AG04450 (cell line): ENCODE results near the gene CHRNG. TPM values are rescaled to one million over a fixed set of nuclear protein-coding genes. Genes with fewer than 3 reads are reported as not detected.

Experiments used
- CTCF ChIA-PET: fragments of 300-600, 350-600 bp; formaldehyde crosslinking; extraction: SDS; loops from one replicate; lab custom pipeline; 2022; ENCODE audit warnings: antibody characterized with exemption, inconsistent platforms; lab: Charles Lee
- POLR2A ChIA-PET: fragments of 350-600 bp; formaldehyde crosslinking; extraction: SDS; loops from one replicate; lab custom pipeline; 2021; ENCODE audit warnings: antibody characterized with exemption, inconsistent platforms; lab: Yijun Ruan, JAX
- DNase-seq: peaks from one replicate; pipeline ENCODE4 v3.0.0-alpha.2; 2011; ENCODE audit warnings: low read depth, low spot score
- H3K27ac ChIP-seq: one replicate; pipeline ENCODE4 v1.5.1; 2012; ENCODE audit warnings: low read depth, low read length, control low read depth
- H3K27me3 ChIP-seq: one replicate; pipeline ENCODE4 v1.6.0; 2012; ENCODE audit warnings: low read length; ENCODE audit not compliant: control insufficient read depth, insufficient read depth
- H3K4me3 ChIP-seq: 2 replicates; pipeline ENCODE4 v1.5.1; 2011; ENCODE audit warnings: mild to moderate bottlenecking, low read depth, low read length, control low read depth
- H3K9me3 ChIP-seq: 2 replicates; pipeline ENCODE4 v1.5.1; 2012; ENCODE audit warnings: low read length; ENCODE audit not compliant: control insufficient read depth, insufficient read depth
- polyA plus RNA-seq: library from polyadenylated mRNA; depleted of rRNA; stranded (reverse); fragments of >200 nt; gene quantifications from 2 replicates; pipeline ENCODE4 v1.2.3, GENCODE V29; 2011
- TF ChIP-seq, protein P1 (sequence below): IDR thresholded peaks from 2 replicates; pipeline ENCODE4 v1.5.1; 2011; ENCODE audit warnings: low read depth, low read length, control low read depth, inconsistent platforms

CHRNG gene
- polyA plus RNA-seq, 1 experiment, result not detected

DNA sequence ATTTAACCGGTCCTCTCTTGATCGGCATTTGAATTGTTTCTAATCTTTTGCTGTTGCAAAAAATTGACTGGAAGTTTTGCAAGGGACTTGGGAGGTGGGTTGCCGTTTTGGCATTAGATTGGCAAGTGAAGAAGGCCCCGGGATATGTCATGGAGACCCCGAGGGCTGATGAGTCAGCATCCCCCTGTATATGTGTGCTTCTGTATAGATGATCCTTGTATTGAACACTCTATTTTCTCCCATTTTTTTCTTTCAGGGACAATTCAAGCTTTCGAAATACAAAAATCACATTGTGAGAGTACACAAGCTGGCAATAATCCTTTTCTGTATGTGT is 41.1 kb downstream of the CHRNG start:
- DNase-seq, result no peak
- no peaks in the 10 kb centered on the region for H3K27me3 ChIP-seq
- TF ChIP-seq, protein P1, sequence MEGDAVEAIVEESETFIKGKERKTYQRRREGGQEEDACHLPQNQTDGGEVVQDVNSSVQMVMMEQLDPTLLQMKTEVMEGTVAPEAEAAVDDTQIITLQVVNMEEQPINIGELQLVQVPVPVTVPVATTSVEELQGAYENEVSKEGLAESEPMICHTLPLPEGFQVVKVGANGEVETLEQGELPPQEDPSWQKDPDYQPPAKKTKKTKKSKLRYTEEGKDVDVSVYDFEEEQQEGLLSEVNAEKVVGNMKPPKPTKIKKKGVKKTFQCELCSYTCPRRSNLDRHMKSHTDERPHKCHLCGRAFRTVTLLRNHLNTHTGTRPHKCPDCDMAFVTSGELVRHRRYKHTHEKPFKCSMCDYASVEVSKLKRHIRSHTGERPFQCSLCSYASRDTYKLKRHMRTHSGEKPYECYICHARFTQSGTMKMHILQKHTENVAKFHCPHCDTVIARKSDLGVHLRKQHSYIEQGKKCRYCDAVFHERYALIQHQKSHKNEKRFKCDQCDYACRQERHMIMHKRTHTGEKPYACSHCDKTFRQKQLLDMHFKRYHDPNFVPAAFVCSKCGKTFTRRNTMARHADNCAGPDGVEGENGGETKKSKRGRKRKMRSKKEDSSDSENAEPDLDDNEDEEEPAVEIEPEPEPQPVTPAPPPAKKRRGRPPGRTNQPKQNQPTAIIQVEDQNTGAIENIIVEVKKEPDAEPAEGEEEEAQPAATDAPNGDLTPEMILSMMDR, result no peak
- H3K4me3 ChIP-seq, result no peak overlapping the region
- H3K27ac ChIP-seq, result no peak overlapping the region
- CTCF ChIA-PET, result no interaction called here
- H3K9me3 ChIP-seq, result no peaks in the 10 kb centered on the region
- POLR2A ChIA-PET, result no interaction called here

DNA sequence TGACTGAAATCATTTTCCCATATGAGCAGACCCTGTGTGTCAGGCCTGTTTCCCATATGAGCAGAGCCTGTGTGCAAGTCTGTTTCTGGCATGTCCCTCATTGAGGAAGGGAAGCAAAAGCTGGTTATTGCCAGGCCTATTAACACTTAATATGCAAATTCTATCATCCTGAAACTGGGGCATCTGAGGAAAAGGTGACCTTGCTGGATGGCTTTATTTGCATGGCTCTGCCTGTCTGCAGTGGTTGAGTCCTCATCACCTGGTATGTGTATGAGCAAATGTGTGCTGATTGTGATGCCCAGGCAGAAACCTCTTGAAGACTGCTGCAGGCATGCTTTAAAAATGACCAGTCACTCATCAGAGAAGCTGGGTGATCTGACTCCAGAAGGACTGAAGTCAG is 42.2 kb downstream of the CHRNG start:
- TF ChIP-seq, protein P1, result no peak
- H3K4me3 ChIP-seq, result no peak overlapping the region
- DNase-seq, result no peak
- CTCF ChIA-PET, result no interaction called here
- H3K9me3 ChIP-seq, result no peaks in the 10 kb centered on the region
- H3K27me3 ChIP-seq, result no peaks in the 10 kb centered on the region
- POLR2A ChIA-PET, result no interaction called here
- H3K27ac ChIP-seq, result no peak overlapping the region

DNA sequence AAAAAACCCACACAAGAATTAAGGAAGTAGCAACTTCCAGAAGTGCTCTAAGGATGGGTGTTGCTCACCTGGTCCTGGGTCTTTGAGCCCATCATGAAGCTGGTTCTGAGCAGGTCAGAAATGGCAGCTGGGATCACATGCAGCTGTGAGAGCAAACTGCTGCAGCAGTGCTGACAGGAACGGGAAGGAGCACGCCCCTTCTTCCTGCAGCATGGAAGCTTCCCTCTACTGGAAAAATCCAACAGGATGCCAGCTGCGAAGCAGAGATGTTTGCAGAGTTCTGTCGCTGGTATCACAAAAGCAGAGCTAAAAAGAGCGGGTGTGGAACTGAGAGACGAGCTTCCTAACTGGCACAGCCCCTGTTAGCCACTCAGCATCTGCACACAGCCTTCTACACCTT is 44.7 kb downstream of the CHRNG start:
- Histone ChIP-seq H3K9me3 (no peaks in the 10 kb centered on the region), H3K27ac (no peak overlapping the region), H3K27me3 (no peaks in the 10 kb centered on the region), H3K4me3 (no peak overlapping the region)
- TF ChIP-seq, protein P1, result no peak
- CTCF ChIA-PET, result interaction anchor here (0.5 kb wide), 1 partner anchor 38 kb away, joined by 4 read pairs; no protein-coding TSS in a partner anchor
- POLR2A ChIA-PET, result interaction anchor here (0.7 kb wide), 1 partner anchor 16 kb away, joined by 3 read pairs; no protein-coding TSS in a partner anchor
- DNase-seq, result no peak

- Histone ChIP-seq H3K9me3 (no peaks in the 10 kb centered on the region), H3K27ac (no peak overlapping the region), H3K27me3 (no peaks in the 10 kb centered on the region), H3K4me3 (no peak overlapping the region)
- ChIA-PET CTCF (no interaction called here), POLR2A (no interaction called here)
- TF ChIP-seq, protein P1, result no peak
- DNase-seq, result no peak
These were observed 47.5 kb downstream of the CHRNG start for GRCh38 chr2:232586943-232587505.

GRCh38 chr2:232587512-232587911 is 48.0 kb downstream of the CHRNG start:
- no peak for DNase-seq
- H3K27ac ChIP-seq, result no peak overlapping the region
- no peaks in the 10 kb centered on the region for H3K27me3 ChIP-seq
- CTCF ChIA-PET, result no interaction called here
- TF ChIP-seq, protein P1, result no peak
- H3K9me3 ChIP-seq, result no peaks in the 10 kb centered on the region
- POLR2A ChIA-PET, result no interaction called here
- no peak overlapping the region for H3K4me3 ChIP-seq
